Liver (tissue), 9 donors: ENCODE measurements around the gene MSH4. TPM values are rescaled to one million over a fixed set of nuclear protein-coding genes. Genes with fewer than 3 reads are reported as not detected.
A peak's percentile ranks its signal among the peaks of the same experiment; 100 is the strongest.

Source experiments
- DNase-seq: peaks from one replicate; pipeline ENCODE4 v3.0.0-alpha.2; 2017; ENCODE audit warnings: low spot score
- H3K27ac ChIP-seq, 2 donors: one replicate each; pipeline ENCODE4 v1.7.0; 2013; ENCODE audit warnings: inconsistent platforms in 2 of 2, low read length in 2 of 2, control low read depth in 1 of 2, low read depth in 1 of 2, mild to moderate bottlenecking in 1 of 2
- H3K27me3 ChIP-seq, 4 donors: one replicate each; pipeline versions ENCODE4 v1.6.1 to v1.7.0; 2013; ENCODE audit warnings: low read length in 3 of 4, inconsistent platforms in 1 of 4, mild to moderate bottlenecking in 1 of 4, moderate library complexity in 1 of 4; ENCODE audit not compliant: control insufficient read depth in 4 of 4, insufficient read depth in 4 of 4
- H3K36me3 ChIP-seq, 4 donors: one replicate each; pipeline versions ENCODE4 v1.6.1 to v1.7.0; 2013; ENCODE audit warnings: low read length in 3 of 4, mild to moderate bottlenecking in 3 of 4, low read depth in 1 of 4, moderate library complexity in 1 of 4; ENCODE audit not compliant: control insufficient read depth in 4 of 4, insufficient read depth in 3 of 4
- H3K4me1 ChIP-seq, 4 donors: one replicate each; pipeline versions ENCODE4 v1.6.1 to v1.7.0; 2013; ENCODE audit warnings: low read length in 3 of 4, mild to moderate bottlenecking in 3 of 4, moderate library complexity in 1 of 4; ENCODE audit not compliant: control insufficient read depth in 4 of 4, insufficient read depth in 4 of 4
- H3K4me3 ChIP-seq, 3 donors: one replicate each; pipeline versions ENCODE4 v1.6.1 to v1.7.0; 2013; ENCODE audit warnings: low read length in 3 of 3, control low read depth in 1 of 3, low read depth in 1 of 3, mild to moderate bottlenecking in 1 of 3
- H3K9ac ChIP-seq, 2 donors: one replicate each; pipeline ENCODE4 v1.7.0; 2013; ENCODE audit warnings: low read length in 2 of 2, mild to moderate bottlenecking in 2 of 2, moderate library complexity in 2 of 2, control low read depth in 1 of 2, low read depth in 1 of 2
- H3K9me3 ChIP-seq, 4 donors: one replicate each; pipeline versions ENCODE4 v1.6.1 to v1.7.0; 2013; ENCODE audit warnings: low read length in 3 of 4; ENCODE audit not compliant: control insufficient read depth in 4 of 4
- CTCF ChIP-seq: fragments of 150-350 bp; IDR thresholded peaks from 2 replicates; pipeline ENCODE4 v1.5.1; 2017; ENCODE audit warnings: improper control_type of control experiment, low read depth, low read length; ENCODE audit not compliant: missing input control
- REST ChIP-seq: IDR thresholded peaks from 2 replicates; pipeline ENCODE4 v1.6.1; 2016; ENCODE audit warnings: antibody characterized with exemption, mild to moderate bottlenecking
- YY1 ChIP-seq: IDR thresholded peaks from 2 replicates; pipeline ENCODE4 v1.6.1; 2016; ENCODE audit warnings: antibody characterized with exemption, mild to moderate bottlenecking
- ZBTB33 ChIP-seq: IDR thresholded peaks from 2 replicates; pipeline ENCODE4 v1.6.1; 2016; ENCODE audit warnings: antibody characterized with exemption
- WGBS: extraction: QIAGEN DNeasy Blood & Tissue Kit; methylation state at CpG from one replicate; pipeline ENCODE4 v1.1.7; 2013; 5-methylcytosine and 5-hydroxymethylcytosine counted together
- polyA plus RNA-seq, 2 donors: library from polyadenylated mRNA; stranded (reverse) in 1 of 2; unstranded in 1 of 2; fragments of 200-250 nt in 1 of 2; fragments of >200 nt in 1 of 2; fragmentation: Nextera tagmentation in 1 of 2; extraction: Ambion mirVana in 1 of 2; gene quantifications; one replicate each; pipeline versions ENCODE4 v1.2.1 to v1.2.3, GENCODE V29; 2013 to 2015
- total RNA-seq, 2 donors: library from RNA; depleted of rRNA; stranded (reverse); fragments of >200 nt; gene quantifications; one replicate each; pipeline ENCODE4 v1.2.3, GENCODE V29; 2014
- donor health status: healthy.
- donor health status: healthy.
- donor health status: healthy.
- donor health status: healthy.
- donor health status: healthy.

Gene MSH4
- total and polyA plus RNA-seq, 4 donors, result 0.08 to 0.14 TPM; not detected in 2

GRCh38 chr1:75785983-75786853 is 10.5 kb upstream of the MSH4 start, which contains the start of gene RABGGTB (continued):
- TF ChIP-seq REST, result peak; percentile 97

- TF ChIP-seq CTCF, result no peak
- TF ChIP-seq ZBTB33, result no peak
- no peak for TF ChIP-seq REST
- no peak for TF ChIP-seq YY1
- WGBS, result 2% methylated on average over 10 of the region's 10 CpGs
- H3K9me3 ChIP-seq, result no peaks in the 10 kb centered on the region
- H3K4me1 ChIP-seq, result peaks cover 8 to 45% (median 35%) of the 10 kb centered on the region in 4 donors
- peak overlapping the region; percentile 92 to 94 for H3K9ac ChIP-seq
- H3K4me3 ChIP-seq, result peak overlapping the region; percentile 59 to 91 (median 89)
- H3K36me3 ChIP-seq, result peaks cover under 1 to 10% (median 4%) of the 10 kb centered on the region in 4 donors
- DNase-seq, result no peak
- H3K27ac ChIP-seq, result peak overlapping the region in 1 of 2 donors; percentile 80
- H3K27me3 ChIP-seq, result no peaks in the 10 kb centered on the region
Measured at GRCh38 chr1:75786901-75787493, 9.7 kb upstream of the MSH4 start.
